Lower leg skin (tissue), 3 donors: ENCODE results near the gene DDX41.

Experiments used
- CTCF ChIP-seq, 3 donors: fragments of 450-650 bp; IDR thresholded peaks; one replicate each; pipeline ENCODE4 v1.5.1; 2016; ENCODE audit warnings: antibody characterized with exemption in 3 of 3, mild to moderate bottlenecking in 3 of 3, moderate library complexity in 2 of 3
- POLR2A ChIP-seq, 2 donors: fragments of 450-650 bp; IDR thresholded peaks; one replicate each; pipeline ENCODE4 v1.6.1; 2016 to 2017; ENCODE audit warnings: antibody characterized with exemption in 2 of 2, mild to moderate bottlenecking in 1 of 2, moderate library complexity in 1 of 2

- TF ChIP-seq CTCF (IDR thresholded peaks at IDR 0.05) (no peak), POLR2A (IDR thresholded peaks at IDR 0.05) (no peak)
These were observed 49.9 kb downstream of the DDX41 start for GRCh38 chr5:177466861-177467260.
